Smooth muscle cell (in vitro differentiated cells): ENCODE data around the gene CACNA1G. TPM values are rescaled to one million over a fixed set of nuclear protein-coding genes. Genes with fewer than 3 reads are reported as not detected.

Experiments used
- DNase-seq: peaks from one replicate; lab custom pipeline; 2025; ENCODE audit not compliant: unreplicated experiment; lab: John Stamatoyannopoulos, UW
- H2AFZ ChIP-seq: fragments of 200-600 bp; sonication (generic); 2 replicates; pipeline ENCODE4 v1.6.0; 2016; ENCODE audit warnings: antibody characterized with exemption, low read depth, mild to moderate bottlenecking
- H3F3A ChIP-seq: fragments of 200-600 bp; sonication (generic); 2 replicates; pipeline ENCODE4 v1.6.0; 2017; ENCODE audit warnings: antibody characterized with exemption, low read depth
- H3K27ac ChIP-seq: fragments of 200-600 bp; sonication (generic); 2 replicates; pipeline ENCODE4 v1.5.1; 2016; ENCODE audit warnings: low read depth, mild to moderate bottlenecking
- H3K27me3 ChIP-seq: fragments of 200-600 bp; sonication (generic); 2 replicates; pipeline ENCODE4 v1.6.1; 2016; ENCODE audit warnings: low read depth, mild to moderate bottlenecking
- H3K36me3 ChIP-seq: fragments of 200-600 bp; sonication (generic); 2 replicates; pipeline ENCODE4 v1.5.1; 2016; ENCODE audit warnings: low read depth
- H3K4me1 ChIP-seq: fragments of 200-600 bp; sonication (generic); 2 replicates; pipeline ENCODE4 v1.5.1; 2016; ENCODE audit warnings: low read depth
- H3K4me2 ChIP-seq: fragments of 200-600 bp; sonication (generic); 2 replicates; pipeline ENCODE4 v1.6.0; 2016; ENCODE audit warnings: mild to moderate bottlenecking
- H3K4me3 ChIP-seq: fragments of 200-600 bp; sonication (generic); 2 replicates; pipeline ENCODE4 v1.5.1; 2016; ENCODE audit warnings: mild to moderate bottlenecking
- H3K79me2 ChIP-seq: fragments of 200-600 bp; sonication (generic); 2 replicates; pipeline ENCODE4 v1.6.0; 2016; ENCODE audit warnings: low read depth, mild to moderate bottlenecking
- H3K9ac ChIP-seq: fragments of 200-600 bp; sonication (generic); 2 replicates; pipeline ENCODE4 v1.6.0; 2016; ENCODE audit warnings: low read depth
- H3K9me3 ChIP-seq: fragments of 200-600 bp; sonication (generic); replicated peaks from 2 replicates; pipeline ENCODE4 v1.5.1; 2016; ENCODE audit warnings: low read depth
- H4K20me1 ChIP-seq: fragments of 200-600 bp; sonication (generic); 2 replicates; pipeline ENCODE4 v1.6.0; 2016; ENCODE audit warnings: low read depth
- WGBS: methylation state at CpG from one replicate; pipeline ENCODE4 v1.1.7; 2016; ENCODE audit warnings: low lambda C conversion rate; 5-methylcytosine and 5-hydroxymethylcytosine counted together
- polyA plus RNA-seq: library from polyadenylated mRNA; unstranded; fragments of >200 nt; fragmentation: Nextera tagmentation; extraction: Ambion mirVana; gene quantifications from 2 replicates; pipeline ENCODE4 v1.2.1, GENCODE V29; 2016
- total RNA-seq: library from RNA; depleted of rRNA; stranded (reverse); fragments of >200 nt; gene quantifications from 2 replicates; pipeline ENCODE4 v1.2.3, GENCODE V29; 2014
- TF ChIP-seq, protein P1 (sequence below): fragments of 200-600 bp; sonication (generic); IDR thresholded peaks from 2 replicates; pipeline ENCODE4 v1.5.1; 2017; ENCODE audit warnings: borderline replicate concordance, mild to moderate bottlenecking, antibody characterized with exemption; ENCODE audit not compliant: insufficient read depth, poor library complexity, severe bottlenecking

CACNA1G gene
- total and polyA plus RNA-seq, 2 experiments from 2014 or later: 1.6 to 1.7 TPM

DNA sequence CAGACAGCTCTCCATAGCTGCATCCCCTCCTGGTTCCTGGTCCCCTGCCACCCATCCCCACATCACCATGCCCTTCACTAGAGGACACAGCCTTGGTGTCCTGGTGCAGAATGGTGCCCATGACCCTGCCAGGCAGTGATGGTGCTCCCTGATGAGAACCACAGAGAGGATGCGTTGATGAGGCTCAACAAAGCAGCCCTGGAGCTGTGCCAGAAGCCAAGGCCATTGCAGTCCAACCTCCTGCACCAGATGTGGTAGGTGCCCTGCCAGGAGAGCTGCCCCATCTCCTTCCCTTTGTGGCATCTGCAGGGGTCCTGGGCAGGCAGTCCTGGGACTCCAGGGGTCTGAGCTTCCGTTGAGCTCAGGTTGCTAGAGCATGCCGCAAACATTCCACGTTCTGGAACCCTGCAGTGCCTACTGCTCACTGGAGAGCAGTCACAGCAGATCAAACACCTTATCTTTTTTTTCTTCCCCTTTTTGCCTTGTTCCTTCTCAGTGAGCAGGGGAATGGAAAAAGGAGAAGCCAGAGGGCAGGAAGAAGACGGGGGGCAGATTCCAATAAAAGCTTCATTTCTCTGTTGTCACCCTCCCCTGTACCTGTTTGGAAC lies 33.3 kb upstream of the CACNA1G start:
- no peak overlapping the region for H3K4me3 ChIP-seq
- H3K4me1 ChIP-seq: peaks cover under 1% of the 10 kb centered on the region
- DNase-seq: no peak
- H3K9ac ChIP-seq: no peak overlapping the region
- no peaks in the 10 kb centered on the region for H3K9me3 ChIP-seq
- H3K27me3 ChIP-seq: peaks cover 23% of the 10 kb centered on the region
- no peaks in the 10 kb centered on the region for H3F3A ChIP-seq
- H3K4me2 ChIP-seq: no peak overlapping the region
- TF ChIP-seq, protein P1, sequence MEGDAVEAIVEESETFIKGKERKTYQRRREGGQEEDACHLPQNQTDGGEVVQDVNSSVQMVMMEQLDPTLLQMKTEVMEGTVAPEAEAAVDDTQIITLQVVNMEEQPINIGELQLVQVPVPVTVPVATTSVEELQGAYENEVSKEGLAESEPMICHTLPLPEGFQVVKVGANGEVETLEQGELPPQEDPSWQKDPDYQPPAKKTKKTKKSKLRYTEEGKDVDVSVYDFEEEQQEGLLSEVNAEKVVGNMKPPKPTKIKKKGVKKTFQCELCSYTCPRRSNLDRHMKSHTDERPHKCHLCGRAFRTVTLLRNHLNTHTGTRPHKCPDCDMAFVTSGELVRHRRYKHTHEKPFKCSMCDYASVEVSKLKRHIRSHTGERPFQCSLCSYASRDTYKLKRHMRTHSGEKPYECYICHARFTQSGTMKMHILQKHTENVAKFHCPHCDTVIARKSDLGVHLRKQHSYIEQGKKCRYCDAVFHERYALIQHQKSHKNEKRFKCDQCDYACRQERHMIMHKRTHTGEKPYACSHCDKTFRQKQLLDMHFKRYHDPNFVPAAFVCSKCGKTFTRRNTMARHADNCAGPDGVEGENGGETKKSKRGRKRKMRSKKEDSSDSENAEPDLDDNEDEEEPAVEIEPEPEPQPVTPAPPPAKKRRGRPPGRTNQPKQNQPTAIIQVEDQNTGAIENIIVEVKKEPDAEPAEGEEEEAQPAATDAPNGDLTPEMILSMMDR: no peak
- 59% methylated on average over 5 of the region's 5 CpGs for WGBS
- H4K20me1 ChIP-seq: no peaks in the 10 kb centered on the region
- no peaks in the 10 kb centered on the region for H3K79me2 ChIP-seq
- no peak overlapping the region for H3K27ac ChIP-seq
- H3K36me3 ChIP-seq: no peaks in the 10 kb centered on the region
- H2AFZ ChIP-seq: no peak overlapping the region

DNA sequence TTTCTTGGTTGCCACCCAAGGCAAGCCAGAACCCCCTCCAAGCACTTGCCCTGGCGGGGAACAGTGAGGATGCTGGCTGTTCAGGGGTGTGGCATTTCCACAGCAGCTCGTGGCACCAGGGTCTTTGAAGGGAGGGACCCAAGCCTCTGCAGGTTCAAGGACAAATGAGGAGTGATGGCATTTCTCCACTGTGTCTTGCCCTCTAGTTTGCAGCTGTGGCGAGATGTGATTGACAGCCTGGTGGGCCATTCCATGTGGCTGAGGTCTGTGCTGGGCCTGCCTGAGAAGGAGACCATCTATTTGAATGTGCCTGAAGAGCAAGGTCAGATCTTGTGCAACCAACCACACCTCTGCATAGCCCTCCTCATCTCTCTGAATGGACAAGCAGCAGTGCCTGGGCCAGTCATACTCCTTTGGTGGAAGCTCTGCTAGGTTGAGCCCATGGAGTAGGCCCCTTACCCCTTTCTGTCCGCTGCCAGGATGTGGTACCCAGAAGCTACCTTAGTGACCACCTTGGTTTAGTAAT lies 32.5 kb upstream of the CACNA1G start:
- 46% methylated on average over 4 of the region's 4 CpGs for WGBS
- Histone ChIP-seq H3K9ac (no peak overlapping the region), H3K79me2 (no peaks in the 10 kb centered on the region), H3K4me3 (no peak overlapping the region), H3K27ac (no peak overlapping the region), H3F3A (no peaks in the 10 kb centered on the region), H3K9me3 (no peaks in the 10 kb centered on the region), H3K4me2 (no peak overlapping the region), H4K20me1 (no peaks in the 10 kb centered on the region), H3K36me3 (no peaks in the 10 kb centered on the region), H2AFZ (no peak overlapping the region), H3K4me1 (peaks cover 8% of the 10 kb centered on the region), H3K27me3 (peaks cover 31% of the 10 kb centered on the region)
- DNase-seq: no peak
- TF ChIP-seq, protein P1: no peak

DNA sequence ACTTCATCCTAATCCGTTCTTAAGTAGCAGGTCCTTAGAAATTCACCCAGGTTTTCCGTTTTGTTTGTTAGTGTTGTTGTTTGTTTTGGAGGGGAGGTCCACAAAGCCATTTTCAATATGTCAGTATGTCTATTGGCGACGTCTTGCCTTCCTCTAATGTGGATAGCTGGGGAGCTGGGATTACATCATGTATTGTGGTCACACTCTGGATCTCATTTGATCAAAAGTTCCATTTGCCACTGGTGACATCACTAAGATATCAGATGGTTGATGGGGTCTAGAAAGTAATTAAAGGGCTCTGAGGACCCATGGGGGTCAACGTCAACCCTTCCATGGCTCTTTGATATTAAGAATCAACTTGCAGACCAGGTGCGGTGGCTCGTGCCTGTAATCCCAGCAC lies 30.7 kb upstream of the CACNA1G start:
- WGBS: 94% methylated on average over 7 of the region's 7 CpGs
- H3K4me2 ChIP-seq: no peak overlapping the region

More for the DNA sequence above, 30.7 kb upstream of the CACNA1G start:
- H3K27me3 ChIP-seq: peaks cover 39% of the 10 kb centered on the region
- H3K9me3 ChIP-seq: no peaks in the 10 kb centered on the region
- no peak overlapping the region for H3K9ac ChIP-seq
- TF ChIP-seq, protein P1: no peak
- H3K79me2 ChIP-seq: no peaks in the 10 kb centered on the region
- no peak for DNase-seq
- peaks cover 25% of the 10 kb centered on the region for H3K4me1 ChIP-seq
- H2AFZ ChIP-seq: no peak overlapping the region
- no peak overlapping the region for H3K27ac ChIP-seq
- H3K36me3 ChIP-seq: no peaks in the 10 kb centered on the region
- no peak overlapping the region for H3K4me3 ChIP-seq
- no peaks in the 10 kb centered on the region for H4K20me1 ChIP-seq
- H3F3A ChIP-seq: no peaks in the 10 kb centered on the region
